Gastroesophageal sphincter (tissue), 4 donors: Measurements from ENCODE around the gene COL28A1. TPM values are rescaled to one million over a fixed set of nuclear protein-coding genes. Genes with fewer than 3 reads are reported as not detected.

Experiments
- ATAC-seq: fragments of 150-250 bp; one replicate; pipeline ENCODE4 v1.9.1; 2016; ENCODE audit warnings: mild to moderate bottlenecking, moderate library complexity
- H3K27ac ChIP-seq, 4 donors: fragments of 200-600 bp; sonication (generic) in 3 of 4; 1 replicate in 3 of 4; 2 replicates in 1 of 4; pipeline ENCODE4 v1.5.1; 2016 to 2019
- H3K27me3 ChIP-seq: fragments of 200-600 bp; sonication (generic); one replicate; pipeline ENCODE4 v1.5.1; 2019
- H3K36me3 ChIP-seq, 2 donors: fragments of 200-600 bp; sonication (generic); one replicate each; pipeline ENCODE4 v1.5.1; 2019; ENCODE audit warnings: control low read depth in 1 of 2
- H3K4me1 ChIP-seq, 3 donors: fragments of 200-600 bp; sonication (generic); 1 replicate in 2 of 3; 2 replicates in 1 of 3; pipeline ENCODE4 v1.5.1; 2016 to 2019; ENCODE audit warnings: control low read depth in 2 of 3
- H3K4me3 ChIP-seq, 2 donors: fragments of 200-600 bp; sonication (generic); one replicate each; pipeline ENCODE4 v1.5.1; 2019; ENCODE audit warnings: mild to moderate bottlenecking in 1 of 2, moderate library complexity in 1 of 2
- H3K9me3 ChIP-seq, 3 donors: fragments of 200-600 bp; sonication (generic); one replicate each; pipeline ENCODE4 v1.5.1; 2017 to 2019; ENCODE audit warnings: control low read depth in 2 of 3
- CTCF ChIP-seq, 4 experiments: fragments of 200-600 bp in 2 of 4; fragments of 450-650 bp in 2 of 4; sonication (generic) in 1 of 4; IDR thresholded peaks; one replicate each; pipeline ENCODE4 v1.5.1; 2017 to 2019; ENCODE audit warnings: antibody characterized with exemption in 4 of 4, mild to moderate bottlenecking in 2 of 4, moderate library complexity in 2 of 4
- EP300 ChIP-seq: sonication (generic); formaldehyde crosslinking; IDR thresholded peaks from one replicate; pipeline ENCODE4 v1.6.1; 2017; ENCODE audit warnings: antibody characterized with exemption, mild to moderate bottlenecking
- POLR2A ChIP-seq, 2 donors: fragments of 450-650 bp; IDR thresholded peaks; one replicate each; pipeline ENCODE4 v1.6.1; 2017; ENCODE audit warnings: antibody characterized with exemption in 2 of 2, mild to moderate bottlenecking in 2 of 2, moderate library complexity in 1 of 2
- POLR2AphosphoS5 ChIP-seq: sonication (generic); formaldehyde crosslinking; IDR thresholded peaks from one replicate; pipeline ENCODE4 v1.6.1; 2017; ENCODE audit warnings: antibody characterized with exemption
- WGBS, 2 donors: methylation state at CpG; one replicate each; pipeline ENCODE4 v1.1.5; 2018; ENCODE audit warnings: low coverage in 1 of 2; 5-methylcytosine and 5-hydroxymethylcytosine counted together
- total RNA-seq, 4 donors: library from RNA; depleted of rRNA; stranded (reverse); fragments of >200 nt; gene quantifications; one replicate each; pipeline ENCODE4 v1.1.0, GENCODE V29; 2016

The COL28A1 gene
- total RNA-seq, 4 donors from 2014 or later: 12.5 to 21.3 (median 18.7) TPM

GRCh38 chr7:7504910-7505704, 30.6 kb downstream of the COL28A1 start:
- no peak for TF ChIP-seq POLR2AphosphoS5
- TF ChIP-seq CTCF (IDR thresholded peaks at IDR 0.05): no peak
- TF ChIP-seq POLR2A (IDR thresholded peaks at IDR 0.05): no peak
- TF ChIP-seq EP300: no peak
- H3K4me1 ChIP-seq: no peaks in the 10 kb centered on the region
- WGBS, 2 donors: 63 to 73% methylated on average over 3 of the region's 3 CpGs
- no peaks in the 10 kb centered on the region for H3K9me3 ChIP-seq
- H3K36me3 ChIP-seq: peaks cover 0 to 8% of the 10 kb centered on the region in 2 donors
- no peak overlapping the region for H3K27ac ChIP-seq
- no peaks in the 10 kb centered on the region for H3K27me3 ChIP-seq
- no peak overlapping the region for H3K4me3 ChIP-seq
- ATAC-seq: no peak

DNA sequence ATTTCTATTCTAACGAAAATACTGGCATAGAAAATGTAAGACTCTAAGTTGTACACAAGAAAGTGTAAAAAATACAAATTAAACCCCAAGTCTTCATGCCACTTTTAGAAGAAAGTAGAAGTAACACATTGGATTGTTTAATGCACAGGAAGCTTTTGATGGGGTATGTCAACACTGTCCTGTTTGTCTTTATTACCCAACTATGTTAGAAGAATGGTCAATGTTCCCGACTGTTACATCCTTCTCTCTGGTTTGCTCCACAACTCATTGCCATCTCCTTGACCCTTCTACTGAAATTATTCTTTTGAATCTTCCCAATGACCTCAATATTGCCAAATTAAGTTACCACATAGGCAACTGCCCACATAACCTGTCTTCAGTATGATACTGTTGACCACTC, 35.8 kb downstream of the COL28A1 start:
- no peak for ATAC-seq
- no peak for TF ChIP-seq EP300
- TF ChIP-seq CTCF (IDR thresholded peaks at IDR 0.05): no peak
- no peak for TF ChIP-seq POLR2A (IDR thresholded peaks at IDR 0.05)
- no peak for TF ChIP-seq POLR2AphosphoS5
- no peaks in the 10 kb centered on the region for H3K9me3 ChIP-seq
- no peaks in the 10 kb centered on the region for H3K4me1 ChIP-seq
- H3K36me3 ChIP-seq: peaks cover 0 to 8% of the 10 kb centered on the region in 2 donors
- no peak overlapping the region for H3K27ac ChIP-seq
- H3K27me3 ChIP-seq: no peaks in the 10 kb centered on the region
- no peak overlapping the region for H3K4me3 ChIP-seq
- WGBS, 2 donors: 61 to 67% methylated on average over 2 of the region's 2 CpGs

DNA sequence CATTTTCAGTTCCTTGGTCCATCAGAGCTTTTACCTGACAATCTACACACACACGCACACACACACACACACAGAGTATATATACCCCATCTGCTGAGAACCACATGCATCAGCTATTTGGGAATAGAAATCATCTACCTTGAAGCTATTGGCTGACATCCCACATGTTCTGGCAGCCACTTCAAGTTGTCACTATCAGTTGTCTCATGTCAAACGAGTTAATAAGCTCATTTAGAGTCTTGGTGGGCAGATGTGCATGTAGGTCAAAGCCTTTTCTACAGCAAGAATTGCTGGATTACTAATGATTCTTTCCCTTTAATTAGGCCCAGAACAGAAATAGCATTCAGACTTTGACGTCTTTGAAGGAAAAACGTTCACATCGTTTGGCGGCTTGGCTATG, 36.8 kb downstream of the COL28A1 start:
- TF ChIP-seq CTCF (IDR thresholded peaks at IDR 0.05): no peak
- TF ChIP-seq EP300: no peak
- TF ChIP-seq POLR2A (IDR thresholded peaks at IDR 0.05): no peak
- no peak for TF ChIP-seq POLR2AphosphoS5
- no peaks in the 10 kb centered on the region for H3K9me3 ChIP-seq
- ATAC-seq: no peak
- 44 to 56% methylated on average over 6 of the region's 6 CpGs for WGBS, 2 donors
- H3K36me3 ChIP-seq: peaks cover 0 to 8% of the 10 kb centered on the region in 2 donors
- H3K27me3 ChIP-seq: no peaks in the 10 kb centered on the region
- no peak overlapping the region for H3K27ac ChIP-seq
- H3K4me3 ChIP-seq: no peak overlapping the region
- no peaks in the 10 kb centered on the region for H3K4me1 ChIP-seq

GRCh38 chr7:7496311-7496710, 39.4 kb downstream of the COL28A1 start:
- Histone ChIP-seq H3K4me1 (no peaks in the 10 kb centered on the region), H3K36me3 (no peaks in the 10 kb centered on the region), H3K9me3 (no peaks in the 10 kb centered on the region), H3K27me3 (no peaks in the 10 kb centered on the region), H3K27ac (no peak overlapping the region), H3K4me3 (no peak overlapping the region)
- no peak for TF ChIP-seq POLR2A (IDR thresholded peaks at IDR 0.05)
- no peak for TF ChIP-seq EP300
- no peak for TF ChIP-seq POLR2AphosphoS5
- no peak for TF ChIP-seq CTCF (IDR thresholded peaks at IDR 0.05)
- WGBS, 2 donors: 51 to 56% methylated on average over 2 of the region's 2 CpGs
- no peak for ATAC-seq

GRCh38 chr7:7495171-7495570, 40.5 kb downstream of the COL28A1 start:
- WGBS, 2 donors: 36 to 45% methylated on average over 1 of the region's 1 CpG
- Histone ChIP-seq H3K4me3 (no peak overlapping the region), H3K9me3 (no peaks in the 10 kb centered on the region), H3K27me3 (no peaks in the 10 kb centered on the region), H3K4me1 (no peaks in the 10 kb centered on the region), H3K27ac (no peak overlapping the region), H3K36me3 (no peaks in the 10 kb centered on the region)
- TF ChIP-seq POLR2AphosphoS5: no peak
- no peak for TF ChIP-seq CTCF (IDR thresholded peaks at IDR 0.05)
- TF ChIP-seq EP300: no peak
- no peak for TF ChIP-seq POLR2A (IDR thresholded peaks at IDR 0.05)
- no peak for ATAC-seq
